Activated CD4-positive, alpha-beta T cell treated with anti-CD3 and anti-CD28 coated beads, Interleukin-2, amount 50 U/mL, for 1 hour (primary cell): Measurements from ENCODE around the gene IL1R1.

Experiments
- DNase-seq: peaks from one replicate; pipeline ENCODE4 v3.0.0-alpha.2; 2020

IL1R1 gene

GRCh38 chr2:102141011-102141943, 1.3 kb upstream of the IL1R1 start:
- DNase-seq, result no peak

GRCh38 chr2:102142829-102143449, 393 bp downstream of the IL1R1 start:
- no peak for DNase-seq

- no peak for DNase-seq
Observed at GRCh38 chr2:102143450-102143985, 972 bp downstream of the IL1R1 start.

GRCh38 chr2:102144128-102144527, 1.6 kb downstream of the IL1R1 start:
- DNase-seq, result no peak

GRCh38 chr2:102145107-102145506, 2.6 kb downstream of the IL1R1 start:
- no peak for DNase-seq

GRCh38 chr2:102145934-102146333, 3.4 kb downstream of the IL1R1 start:
- no peak for DNase-seq

GRCh38 chr2:102147935-102148334, 5.4 kb downstream of the IL1R1 start:
- no peak for DNase-seq

- no peak for DNase-seq
Observed at GRCh38 chr2:102149243-102149642, 6.7 kb downstream of the IL1R1 start.

GRCh38 chr2:102149644-102150455, 7.3 kb downstream of the IL1R1 start:
- no peak for DNase-seq

GRCh38 chr2:102154364-102154763, 11.8 kb downstream of the IL1R1 start:
- DNase-seq, result no peak

- no peak for DNase-seq
Observed at GRCh38 chr2:102154946-102155702, 12.6 kb downstream of the IL1R1 start.

GRCh38 chr2:102155703-102156515, 13.4 kb downstream of the IL1R1 start:
- DNase-seq, result no peak

- DNase-seq, result no peak
Observed at GRCh38 chr2:102158011-102158755, 15.6 kb downstream of the IL1R1 start.

- DNase-seq, result no peak
Observed at GRCh38 chr2:102159295-102159694, 16.7 kb downstream of the IL1R1 start.

- no peak for DNase-seq
Observed at GRCh38 chr2:102166189-102166845, 23.8 kb downstream of the IL1R1 start.

GRCh38 chr2:102168026-102168771, 25.7 kb downstream of the IL1R1 start:
- no peak for DNase-seq

- DNase-seq, result no peak
Observed at GRCh38 chr2:102171946-102172345, 29.4 kb downstream of the IL1R1 start.

GRCh38 chr2:102172745-102173144, 30.2 kb downstream of the IL1R1 start:
- DNase-seq, result no peak

GRCh38 chr2:102176172-102176571, 33.6 kb downstream of the IL1R1 start:
- no peak for DNase-seq
